SK-N-SH treated with all-trans-retinoic acid at 6 μM for 48 hours (cell line): ENCODE data around the gene TRIM54.

Experiments
- ARNTL ChIP-seq: fragments of 450-650 bp; formaldehyde crosslinking; IDR thresholded peaks from 2 replicates; pipeline ENCODE4 v1.5.0; 2020; ENCODE audit warnings: low read depth, mild to moderate bottlenecking, moderate library complexity, borderline replicate concordance
- CSDC2 ChIP-seq: fragments of 250-450 bp; sonication (Bioruptor Pico); IDR thresholded peaks from 2 replicates; pipeline ENCODE4 v1.5.0; 2020; ENCODE audit warnings: mild to moderate bottlenecking, moderate library complexity
- ESRRG ChIP-seq: fragments of 250-450 bp; sonication (Bioruptor Pico); IDR thresholded peaks from 2 replicates; pipeline ENCODE4 v1.6.1; 2021; ENCODE audit warnings: mild to moderate bottlenecking
- ISL1 ChIP-seq: fragments of 250-450 bp; sonication (Bioruptor Pico); IDR thresholded peaks from 2 replicates; pipeline ENCODE4 v2.1.2; 2022; ENCODE audit warnings: mild to moderate bottlenecking, moderate library complexity
- PPARA ChIP-seq: fragments of 250-450 bp; sonication (Bioruptor Pico); IDR thresholded peaks from 2 replicates; pipeline ENCODE4 v1.5.0; 2020; ENCODE audit warnings: mild to moderate bottlenecking, borderline replicate concordance
- RARB ChIP-seq: fragments of 250-450 bp; sonication (Bioruptor Pico); IDR thresholded peaks from 2 replicates; pipeline ENCODE4 v1.8.0; 2021; ENCODE audit warnings: mild to moderate bottlenecking, moderate library complexity
- TOX ChIP-seq: fragments of 250-450 bp; sonication (Bioruptor Pico); IDR thresholded peaks from 2 replicates; pipeline ENCODE4 v1.8.0; 2021; ENCODE audit warnings: mild to moderate bottlenecking, moderate library complexity, borderline replicate concordance
- ZC3H10 ChIP-seq: fragments of 250-450 bp; sonication (Bioruptor Pico); IDR thresholded peaks from 2 replicates; pipeline ENCODE4 v1.5.1; 2021; ENCODE audit warnings: mild to moderate bottlenecking, moderate library complexity
- ZFP3 ChIP-seq: fragments of 250-450 bp; sonication (Bioruptor Pico); IDR thresholded peaks from 2 replicates; pipeline ENCODE4 v1.5.0; 2020; ENCODE audit warnings: mild to moderate bottlenecking, moderate library complexity
- ZFP30 ChIP-seq: fragments of 450-650 bp; formaldehyde crosslinking; IDR thresholded peaks from 2 replicates; pipeline ENCODE4 v1.5.0; 2022; ENCODE audit warnings: mild to moderate bottlenecking, moderate library complexity
- ZNF8 ChIP-seq: fragments of 450-650 bp; formaldehyde crosslinking; IDR thresholded peaks from 2 replicates; pipeline ENCODE4 v1.5.0; 2020; ENCODE audit warnings: mild to moderate bottlenecking, moderate library complexity
- TF ChIP-seq, protein P1 (sequence below): fragments of 250-450 bp; sonication (Bioruptor Pico); IDR thresholded peaks from 2 replicates; pipeline ENCODE4 v1.5.0; 2020; ENCODE audit warnings: mild to moderate bottlenecking, moderate library complexity
- TF ChIP-seq, protein P2 (sequence below): fragments of 250-450 bp; sonication (Bioruptor Pico); IDR thresholded peaks from 2 replicates; pipeline ENCODE4 v1.8.0; 2020; ENCODE audit warnings: mild to moderate bottlenecking, moderate library complexity, borderline replicate concordance
- TF ChIP-seq, protein P3 (sequence below): fragments of 250-450 bp; sonication (Bioruptor Pico); IDR thresholded peaks from 2 replicates; pipeline ENCODE4 v1.5.1; 2020; ENCODE audit warnings: low read depth, mild to moderate bottlenecking, moderate library complexity

DNA sequence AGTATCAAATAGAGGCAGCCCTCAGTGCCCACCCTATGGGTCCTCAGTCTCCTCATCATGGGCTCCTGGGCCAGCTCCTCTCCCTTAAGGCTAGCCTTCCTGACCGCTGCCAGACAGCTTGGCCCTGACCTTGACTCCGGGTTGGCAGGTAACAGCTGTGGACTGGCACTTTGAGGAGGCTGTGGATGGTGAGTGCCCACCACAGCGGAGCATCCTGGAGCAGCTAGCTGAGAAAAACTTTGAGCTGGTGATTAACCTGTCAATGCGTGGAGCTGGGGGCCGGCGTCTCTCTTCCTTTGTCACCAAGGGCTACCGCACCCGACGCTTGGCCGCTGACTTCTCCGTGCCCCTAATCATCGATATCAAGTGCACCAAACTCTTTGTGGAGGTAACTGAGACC lies 46.1 kb upstream of the TRIM54 start:
- TF ChIP-seq, protein P1, sequence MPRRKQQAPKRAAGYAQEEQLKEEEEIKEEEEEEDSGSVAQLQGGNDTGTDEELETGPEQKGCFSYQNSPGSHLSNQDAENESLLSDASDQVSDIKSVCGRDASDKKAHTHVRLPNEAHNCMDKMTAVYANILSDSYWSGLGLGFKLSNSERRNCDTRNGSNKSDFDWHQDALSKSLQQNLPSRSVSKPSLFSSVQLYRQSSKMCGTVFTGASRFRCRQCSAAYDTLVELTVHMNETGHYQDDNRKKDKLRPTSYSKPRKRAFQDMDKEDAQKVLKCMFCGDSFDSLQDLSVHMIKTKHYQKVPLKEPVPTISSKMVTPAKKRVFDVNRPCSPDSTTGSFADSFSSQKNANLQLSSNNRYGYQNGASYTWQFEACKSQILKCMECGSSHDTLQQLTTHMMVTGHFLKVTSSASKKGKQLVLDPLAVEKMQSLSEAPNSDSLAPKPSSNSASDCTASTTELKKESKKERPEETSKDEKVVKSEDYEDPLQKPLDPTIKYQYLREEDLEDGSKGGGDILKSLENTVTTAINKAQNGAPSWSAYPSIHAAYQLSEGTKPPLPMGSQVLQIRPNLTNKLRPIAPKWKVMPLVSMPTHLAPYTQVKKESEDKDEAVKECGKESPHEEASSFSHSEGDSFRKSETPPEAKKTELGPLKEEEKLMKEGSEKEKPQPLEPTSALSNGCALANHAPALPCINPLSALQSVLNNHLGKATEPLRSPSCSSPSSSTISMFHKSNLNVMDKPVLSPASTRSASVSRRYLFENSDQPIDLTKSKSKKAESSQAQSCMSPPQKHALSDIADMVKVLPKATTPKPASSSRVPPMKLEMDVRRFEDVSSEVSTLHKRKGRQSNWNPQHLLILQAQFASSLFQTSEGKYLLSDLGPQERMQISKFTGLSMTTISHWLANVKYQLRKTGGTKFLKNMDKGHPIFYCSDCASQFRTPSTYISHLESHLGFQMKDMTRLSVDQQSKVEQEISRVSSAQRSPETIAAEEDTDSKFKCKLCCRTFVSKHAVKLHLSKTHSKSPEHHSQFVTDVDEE (CRISPR knock-in tag): no peak
- TF ChIP-seq, protein P2, sequence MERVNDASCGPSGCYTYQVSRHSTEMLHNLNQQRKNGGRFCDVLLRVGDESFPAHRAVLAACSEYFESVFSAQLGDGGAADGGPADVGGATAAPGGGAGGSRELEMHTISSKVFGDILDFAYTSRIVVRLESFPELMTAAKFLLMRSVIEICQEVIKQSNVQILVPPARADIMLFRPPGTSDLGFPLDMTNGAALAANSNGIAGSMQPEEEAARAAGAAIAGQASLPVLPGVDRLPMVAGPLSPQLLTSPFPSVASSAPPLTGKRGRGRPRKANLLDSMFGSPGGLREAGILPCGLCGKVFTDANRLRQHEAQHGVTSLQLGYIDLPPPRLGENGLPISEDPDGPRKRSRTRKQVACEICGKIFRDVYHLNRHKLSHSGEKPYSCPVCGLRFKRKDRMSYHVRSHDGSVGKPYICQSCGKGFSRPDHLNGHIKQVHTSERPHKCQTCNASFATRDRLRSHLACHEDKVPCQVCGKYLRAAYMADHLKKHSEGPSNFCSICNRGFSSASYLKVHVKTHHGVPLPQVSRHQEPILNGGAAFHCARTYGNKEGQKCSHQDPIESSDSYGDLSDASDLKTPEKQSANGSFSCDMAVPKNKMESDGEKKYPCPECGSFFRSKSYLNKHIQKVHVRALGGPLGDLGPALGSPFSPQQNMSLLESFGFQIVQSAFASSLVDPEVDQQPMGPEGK (CRISPR knock-in tag): no peak
- no peak for TF ChIP-seq RARB
- TF ChIP-seq ISL1 (CRISPR knock-in tag): no peak
- TF ChIP-seq CSDC2 (CRISPR knock-in tag): no peak
- TF ChIP-seq ESRRG (CRISPR knock-in tag): no peak
- no peak for TF ChIP-seq ZC3H10 (CRISPR knock-in tag)
- TF ChIP-seq TOX (CRISPR knock-in tag): no peak
- TF ChIP-seq ZNF8: no peak
- TF ChIP-seq, protein P3, sequence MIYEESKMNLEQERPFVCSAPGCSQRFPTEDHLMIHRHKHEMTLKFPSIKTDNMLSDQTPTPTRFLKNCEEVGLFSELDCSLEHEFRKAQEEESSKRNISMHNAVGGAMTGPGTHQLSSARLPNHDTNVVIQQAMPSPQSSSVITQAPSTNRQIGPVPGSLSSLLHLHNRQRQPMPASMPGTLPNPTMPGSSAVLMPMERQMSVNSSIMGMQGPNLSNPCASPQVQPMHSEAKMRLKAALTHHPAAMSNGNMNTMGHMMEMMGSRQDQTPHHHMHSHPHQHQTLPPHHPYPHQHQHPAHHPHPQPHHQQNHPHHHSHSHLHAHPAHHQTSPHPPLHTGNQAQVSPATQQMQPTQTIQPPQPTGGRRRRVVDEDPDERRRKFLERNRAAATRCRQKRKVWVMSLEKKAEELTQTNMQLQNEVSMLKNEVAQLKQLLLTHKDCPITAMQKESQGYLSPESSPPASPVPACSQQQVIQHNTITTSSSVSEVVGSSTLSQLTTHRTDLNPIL: no peak
- no peak for TF ChIP-seq ARNTL (CRISPR knock-in tag)
- no peak for TF ChIP-seq ZFP30 (CRISPR knock-in tag)
- TF ChIP-seq PPARA: no peak
- TF ChIP-seq ZFP3 (CRISPR knock-in tag): no peak
